Measurements from ENCODE around the gene OR2G3.

- TF ChIP-seq POLR2AphosphoS5 (IDR thresholded peaks at IDR 0.05; ENCODE audit: borderline replicate concordance, low read depth, low read length) (no peak), EZH2 (IDR thresholded peaks at IDR 0.05) (no peak)
Observed at GRCh38 chr1:247627951-247628350, 22.6 kb downstream of the OR2G3 start.

Measured in SK-N-MC (cell line).